PFSK-1 (cell line): ENCODE data around the gene FAM184B.

Source experiments
- FOXP2 ChIP-seq: optimal IDR thresholded peaks from 2 replicates; pipeline ENCODE3; 2011; ENCODE audit warnings: borderline replicate concordance, control low read depth, inconsistent platforms; ENCODE audit not compliant: insufficient read depth; ENCODE audit errors: extremely low read length, extremely low read depth
- POLR2AphosphoS5 ChIP-seq: IDR thresholded peaks from 2 replicates; pipeline ENCODE4 v1.6.1; 2012; ENCODE audit warnings: low read depth, mild to moderate bottlenecking, control low read depth, low read length, moderate library complexity
- SIN3A ChIP-seq: IDR thresholded peaks from 2 replicates; pipeline ENCODE4 v1.6.1; 2012; ENCODE audit warnings: mild to moderate bottlenecking, low read length, moderate library complexity, borderline replicate concordance; ENCODE audit not compliant: insufficient read depth
- TAF1 ChIP-seq: IDR thresholded peaks from 2 replicates; pipeline ENCODE4 v1.6.1; 2012; ENCODE audit warnings: low read length, control low read depth, borderline replicate concordance; ENCODE audit not compliant: insufficient read depth
- TF ChIP-seq, protein P1 (sequence below), 2 experiments: IDR thresholded peaks; 2 replicates each; pipeline versions ENCODE4 v1.6.1 to v1.8.0; 2011 to 2012; ENCODE audit warnings: low read depth in 2 of 2, low read length in 2 of 2, control low read depth in 1 of 2, inconsistent platforms in 1 of 2, mild to moderate bottlenecking in 1 of 2, moderate library complexity in 1 of 2; ENCODE audit not compliant: insufficient read depth in 1 of 2

Gene FAM184B

DNA sequence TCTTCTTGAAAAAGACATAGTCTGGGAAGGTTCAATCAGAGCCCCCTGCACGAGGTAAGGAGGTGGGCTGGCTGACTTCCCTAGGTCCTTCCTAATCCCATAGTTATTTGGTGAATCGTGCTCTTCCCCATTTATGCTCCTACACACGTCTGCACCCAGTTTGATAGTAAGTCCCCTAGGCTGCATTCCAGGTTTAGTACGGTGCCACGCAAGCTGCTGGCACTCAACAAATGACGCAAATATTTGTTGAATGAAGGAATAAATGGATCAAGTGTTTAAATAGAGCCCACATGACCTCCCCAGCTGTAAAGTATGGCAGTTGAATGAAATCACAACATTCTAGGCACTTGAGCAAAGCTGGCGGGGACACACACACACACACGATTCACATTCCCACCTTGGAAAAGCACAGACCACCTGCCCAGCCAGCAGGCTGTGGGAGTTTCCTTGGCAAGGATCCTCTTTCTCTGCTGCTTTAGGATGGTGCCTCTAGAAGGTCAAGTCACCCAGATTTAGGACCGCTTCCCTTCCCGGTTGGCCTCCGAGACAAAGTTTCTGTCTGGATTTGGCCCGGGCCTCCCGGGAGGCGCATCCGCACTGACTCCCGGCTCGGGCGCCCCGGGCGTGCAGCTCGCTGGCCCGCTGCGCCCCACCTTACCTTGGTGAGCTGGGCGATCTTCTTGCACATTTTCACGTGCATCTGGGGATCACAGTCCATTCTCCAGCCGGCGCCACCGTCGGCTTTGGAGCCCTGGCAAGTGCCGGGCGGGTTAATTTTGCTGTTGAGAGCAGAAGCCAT is 721 bp downstream of the FAM184B start:
- TF ChIP-seq, protein P1, sequence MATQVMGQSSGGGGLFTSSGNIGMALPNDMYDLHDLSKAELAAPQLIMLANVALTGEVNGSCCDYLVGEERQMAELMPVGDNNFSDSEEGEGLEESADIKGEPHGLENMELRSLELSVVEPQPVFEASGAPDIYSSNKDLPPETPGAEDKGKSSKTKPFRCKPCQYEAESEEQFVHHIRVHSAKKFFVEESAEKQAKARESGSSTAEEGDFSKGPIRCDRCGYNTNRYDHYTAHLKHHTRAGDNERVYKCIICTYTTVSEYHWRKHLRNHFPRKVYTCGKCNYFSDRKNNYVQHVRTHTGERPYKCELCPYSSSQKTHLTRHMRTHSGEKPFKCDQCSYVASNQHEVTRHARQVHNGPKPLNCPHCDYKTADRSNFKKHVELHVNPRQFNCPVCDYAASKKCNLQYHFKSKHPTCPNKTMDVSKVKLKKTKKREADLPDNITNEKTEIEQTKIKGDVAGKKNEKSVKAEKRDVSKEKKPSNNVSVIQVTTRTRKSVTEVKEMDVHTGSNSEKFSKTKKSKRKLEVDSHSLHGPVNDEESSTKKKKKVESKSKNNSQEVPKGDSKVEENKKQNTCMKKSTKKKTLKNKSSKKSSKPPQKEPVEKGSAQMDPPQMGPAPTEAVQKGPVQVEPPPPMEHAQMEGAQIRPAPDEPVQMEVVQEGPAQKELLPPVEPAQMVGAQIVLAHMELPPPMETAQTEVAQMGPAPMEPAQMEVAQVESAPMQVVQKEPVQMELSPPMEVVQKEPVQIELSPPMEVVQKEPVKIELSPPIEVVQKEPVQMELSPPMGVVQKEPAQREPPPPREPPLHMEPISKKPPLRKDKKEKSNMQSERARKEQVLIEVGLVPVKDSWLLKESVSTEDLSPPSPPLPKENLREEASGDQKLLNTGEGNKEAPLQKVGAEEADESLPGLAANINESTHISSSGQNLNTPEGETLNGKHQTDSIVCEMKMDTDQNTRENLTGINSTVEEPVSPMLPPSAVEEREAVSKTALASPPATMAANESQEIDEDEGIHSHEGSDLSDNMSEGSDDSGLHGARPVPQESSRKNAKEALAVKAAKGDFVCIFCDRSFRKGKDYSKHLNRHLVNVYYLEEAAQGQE (IDR thresholded peaks at IDR 0.05; ENCODE audit: insufficient read depth in 1 of 2, low read depth in 2 of 2, low read length in 2 of 2): no peak
- TF ChIP-seq SIN3A (no peak), TAF1 (no peak), FOXP2 (no peak), POLR2AphosphoS5 (no peak)

DNA sequence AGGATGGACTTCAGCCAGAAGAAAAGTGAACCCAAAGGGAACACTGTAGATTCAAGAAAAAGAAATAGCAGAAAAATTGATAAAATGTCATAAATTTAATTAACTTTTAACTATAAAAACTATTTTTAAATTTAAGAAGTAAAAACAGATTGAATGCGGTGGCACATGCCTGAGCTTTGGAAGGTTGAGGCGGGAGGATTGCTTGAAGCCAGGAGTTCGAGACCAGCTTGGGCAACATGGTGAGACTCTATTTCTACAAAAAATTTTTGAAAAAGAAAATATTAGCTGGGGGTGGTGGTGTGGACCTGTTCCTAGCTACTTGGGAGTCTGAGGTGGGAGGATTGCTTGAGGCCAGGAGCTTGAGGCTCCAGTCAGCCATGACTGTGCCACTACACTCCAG is 3.0 kb downstream of the FAM184B start:
- TF ChIP-seq, protein P1 (IDR thresholded peaks at IDR 0.05; ENCODE audit: insufficient read depth in 1 of 2, low read depth in 2 of 2, low read length in 2 of 2): no peak
- TF ChIP-seq TAF1 (no peak), FOXP2 (no peak), SIN3A (no peak), POLR2AphosphoS5 (no peak)

DNA sequence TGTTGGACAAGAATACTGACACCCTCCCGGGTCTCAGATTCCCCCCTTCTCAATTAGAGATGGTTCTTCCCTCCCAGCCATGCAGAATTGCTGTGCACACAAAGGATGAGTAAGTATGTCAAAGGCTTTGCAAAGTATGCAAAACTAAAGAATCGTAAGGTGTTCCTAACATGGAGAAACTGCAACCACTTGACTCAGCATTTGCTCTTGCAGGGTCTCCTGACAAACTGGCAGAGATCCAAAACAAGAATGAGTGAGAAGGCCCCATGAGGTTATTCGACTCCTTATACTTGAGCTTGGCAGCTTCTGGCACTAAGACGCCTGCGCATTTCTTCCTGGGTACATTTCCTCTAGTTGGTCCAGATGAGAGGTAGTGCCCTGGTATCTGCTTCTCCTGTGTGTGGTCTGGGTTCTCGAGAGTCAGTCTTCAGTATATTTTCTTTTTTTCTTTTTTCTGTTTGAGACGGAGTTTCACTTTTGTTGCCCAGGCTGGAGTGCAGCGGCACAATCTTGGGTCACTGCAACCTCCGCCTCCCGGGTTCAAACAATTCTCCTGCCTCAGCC is 8.2 kb downstream of the FAM184B start:
- no peak for TF ChIP-seq SIN3A
- no peak for TF ChIP-seq POLR2AphosphoS5
- TF ChIP-seq FOXP2: no peak
- TF ChIP-seq, protein P1 (IDR thresholded peaks at IDR 0.05; ENCODE audit: insufficient read depth in 1 of 2, low read depth in 2 of 2, low read length in 2 of 2): no peak
- no peak for TF ChIP-seq TAF1

DNA sequence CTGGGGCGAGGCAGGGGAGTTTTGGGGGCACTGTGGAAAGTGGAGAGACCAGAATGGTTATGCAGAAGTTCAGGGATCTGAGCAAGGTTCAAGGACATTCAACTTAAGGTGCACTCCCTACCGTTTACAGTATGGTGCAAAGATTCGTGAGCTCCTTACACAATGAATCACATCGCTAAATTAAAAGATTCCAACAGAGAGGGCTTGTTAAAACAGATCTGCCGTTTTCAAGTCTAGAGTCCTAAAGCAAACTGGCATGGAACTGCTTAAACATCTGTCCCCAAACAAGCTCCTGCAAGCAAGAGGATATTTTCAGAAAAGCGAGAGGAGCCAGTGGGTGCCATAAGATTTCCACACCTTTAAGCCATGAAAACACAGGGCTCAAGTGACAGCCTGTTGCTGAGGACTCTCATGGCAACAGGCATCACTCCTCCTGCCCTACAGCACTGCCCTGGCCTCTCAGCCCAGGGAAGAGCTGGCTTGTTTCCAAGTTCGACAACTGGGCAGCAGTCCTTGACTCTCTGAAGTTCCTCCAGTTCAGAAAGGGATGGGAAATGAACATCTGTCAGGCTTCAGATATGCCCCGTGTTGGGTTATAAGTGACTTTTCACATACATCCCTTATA is 10.0 kb downstream of the FAM184B start:
- TF ChIP-seq TAF1: no peak
- TF ChIP-seq FOXP2: no peak
- TF ChIP-seq SIN3A: no peak
- TF ChIP-seq, protein P1 (IDR thresholded peaks at IDR 0.05; ENCODE audit: insufficient read depth in 1 of 2, low read depth in 2 of 2, low read length in 2 of 2): no peak
- no peak for TF ChIP-seq POLR2AphosphoS5
